NOMO-1 treated with DMSO at 0.1 percent for 48 hours (cell line): ENCODE measurements around the gene LRG1.

Experiments used
- DNase-seq: peaks from one replicate; lab custom pipeline; 2025; ENCODE audit not compliant: unreplicated experiment; lab: John Stamatoyannopoulos, UW

Gene LRG1

DNA sequence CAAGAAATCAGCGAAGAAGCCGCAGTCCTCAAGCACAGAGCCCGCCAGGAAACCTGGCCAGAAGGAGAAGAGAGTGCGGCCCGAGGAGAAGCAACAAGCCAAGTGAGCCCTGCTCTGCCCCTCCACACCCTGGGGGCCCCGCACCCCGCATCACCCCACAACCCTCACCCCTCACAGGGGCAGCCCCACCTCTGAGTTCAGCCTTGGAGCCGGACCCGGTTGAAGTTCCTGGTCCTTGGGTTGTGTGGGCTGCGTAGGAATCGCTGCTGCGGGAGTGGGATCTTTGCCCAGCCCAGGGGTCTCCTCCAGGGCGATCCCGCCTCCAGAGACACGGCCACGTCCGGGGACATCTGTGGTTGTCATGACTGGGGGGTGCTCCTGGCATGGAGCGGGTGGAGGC is 43.5 kb downstream of the LRG1 start:
- no peak for DNase-seq

DNA sequence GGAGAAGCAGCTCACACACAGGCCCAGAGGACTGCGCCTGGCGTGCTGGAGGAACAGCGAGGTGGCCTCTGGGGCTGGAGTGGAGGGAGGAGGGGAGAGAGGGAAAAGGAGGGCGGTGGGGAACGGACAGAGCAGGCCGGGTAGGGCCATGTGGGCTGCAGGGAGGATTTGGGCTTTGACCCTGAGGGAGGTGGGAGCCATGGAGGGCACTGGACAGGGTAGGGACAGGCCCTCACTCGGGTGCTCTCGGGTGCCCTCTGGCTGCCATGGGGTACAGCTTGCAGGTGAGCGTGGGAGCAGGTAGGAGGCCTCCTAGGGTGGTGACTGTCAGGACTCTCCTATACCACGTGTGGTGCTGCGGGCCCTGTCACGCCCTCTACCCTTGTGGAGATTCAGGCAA is 44.4 kb downstream of the LRG1 start:
- no peak for DNase-seq

DNA sequence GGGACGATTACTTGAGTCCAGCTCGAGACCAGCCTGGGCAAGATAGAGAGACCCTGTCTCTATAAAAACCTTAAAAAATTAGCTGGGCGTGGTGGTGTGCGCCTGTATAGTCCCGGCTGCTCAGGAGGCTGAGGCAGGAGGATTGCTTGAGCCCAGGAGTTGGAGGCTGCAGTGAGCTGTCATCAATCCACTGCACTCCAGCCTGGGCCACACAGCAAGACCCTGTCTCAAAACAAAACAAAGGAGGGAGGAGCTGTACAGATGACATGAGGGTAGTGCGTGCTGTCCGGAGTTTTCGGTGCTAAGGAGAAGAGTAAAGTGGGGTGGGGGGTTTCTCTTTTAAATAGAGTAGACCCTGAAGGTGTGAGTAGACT is 45.2 kb downstream of the LRG1 start:
- no peak for DNase-seq

DNA sequence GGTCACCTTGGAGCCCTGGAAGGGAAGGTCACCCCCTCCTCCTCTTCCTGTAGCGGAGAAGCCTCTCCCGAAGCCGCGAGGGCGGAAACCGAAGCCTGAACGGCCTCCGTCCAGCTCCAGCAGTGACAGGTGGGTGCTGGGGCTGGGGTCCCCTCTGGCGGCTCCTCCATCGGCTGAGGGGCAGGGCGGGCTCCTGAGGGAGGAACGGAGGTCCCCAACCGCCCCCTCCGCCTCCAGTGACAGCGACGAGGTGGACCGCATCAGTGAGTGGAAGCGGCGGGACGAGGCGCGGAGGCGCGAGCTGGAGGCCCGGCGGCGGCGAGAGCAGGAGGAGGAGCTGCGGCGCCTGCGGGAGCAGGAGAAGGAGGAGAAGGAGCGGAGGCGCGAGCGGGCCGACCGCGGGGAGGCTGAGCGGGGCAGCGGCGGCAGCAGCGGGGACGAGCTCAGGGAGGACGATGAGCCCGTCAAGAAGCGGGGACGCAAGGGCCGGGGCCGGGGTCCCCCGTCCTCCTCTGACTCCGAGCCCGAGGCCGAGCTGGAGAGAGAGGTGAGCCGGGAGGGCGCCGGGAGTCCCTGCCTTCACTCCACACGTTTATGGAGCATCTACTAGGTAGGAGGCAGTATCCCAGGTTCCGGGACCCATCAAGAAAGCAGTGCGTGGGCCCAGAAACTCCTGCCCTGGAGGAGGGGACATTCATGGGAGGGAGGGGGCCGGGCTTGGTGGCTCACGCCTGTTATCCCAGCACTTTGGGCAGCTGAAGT is 45.7 kb downstream of the LRG1 start:
- no peak for DNase-seq

- no peak for DNase-seq
Observed at GRCh38 chr19:4493104-4493928, 46.5 kb downstream of the LRG1 start.

- DNase-seq = no peak
Observed at GRCh38 chr19:4492337-4493103, 47.3 kb downstream of the LRG1 start.

DNA sequence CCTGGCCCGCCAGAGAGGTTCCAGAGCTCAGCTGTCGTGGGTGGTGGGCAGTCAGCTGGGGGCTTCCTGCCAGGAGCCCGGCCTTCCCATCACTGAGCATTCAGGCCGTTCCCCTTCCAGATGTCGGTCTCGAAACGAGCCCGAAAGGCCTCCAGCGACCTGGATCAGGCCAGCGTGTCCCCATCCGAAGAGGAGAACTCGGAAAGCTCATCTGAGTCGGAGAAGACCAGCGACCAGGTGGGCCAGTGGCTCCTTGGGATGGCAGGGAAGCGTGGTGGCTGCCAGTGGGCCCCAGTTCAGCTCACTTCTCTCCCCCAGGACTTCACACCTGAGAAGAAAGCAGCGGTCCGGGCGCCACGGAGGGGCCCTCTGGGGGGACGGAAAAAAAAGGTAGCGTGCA is 48.4 kb downstream of the LRG1 start:
- DNase-seq = no peak

DNA sequence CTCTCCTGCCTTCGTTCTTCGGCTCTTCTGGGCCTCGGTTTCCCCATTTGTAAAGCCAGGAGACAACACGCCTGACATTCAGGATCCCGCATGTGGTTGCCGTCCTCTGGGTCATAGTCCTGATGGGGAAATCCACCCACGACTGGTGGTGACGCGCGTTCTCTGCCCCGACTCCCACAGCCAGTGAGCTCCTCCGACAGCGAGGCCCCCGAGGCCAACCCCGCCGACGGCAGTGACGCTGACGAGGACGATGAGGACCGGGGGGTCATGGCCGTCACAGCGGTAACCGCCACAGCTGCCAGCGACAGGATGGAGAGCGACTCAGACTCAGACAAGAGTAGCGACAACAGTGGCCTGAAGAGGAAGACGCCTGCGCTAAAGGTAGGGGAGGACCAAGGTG is 51.3 kb downstream of the LRG1 start:
- no peak for DNase-seq

GRCh38 chr19:4487572-4487971 is 52.3 kb downstream of the LRG1 start:
- DNase-seq = no peak
